22Rv1 (cell line): ENCODE results near the gene ARMC2.

ENCODE experiments used
- CTCF ChIP-seq: fragments of 450-650 bp; IDR thresholded peaks from 2 replicates; pipeline ENCODE4 v1.5.1; 2017; ENCODE audit warnings: mild to moderate bottlenecking
- ZFX ChIP-seq: fragments of 450-650 bp; IDR thresholded peaks from 2 replicates; pipeline ENCODE4 v1.6.1; 2017; ENCODE audit warnings: antibody characterized with exemption, borderline replicate concordance

- TF ChIP-seq CTCF, result no peak
- no peak for TF ChIP-seq ZFX
Measured at GRCh38 chr6:108846101-108846500, 2.1 kb upstream of the ARMC2 start.
